ENCODE measurements around the gene NKX6-1.

DNA sequence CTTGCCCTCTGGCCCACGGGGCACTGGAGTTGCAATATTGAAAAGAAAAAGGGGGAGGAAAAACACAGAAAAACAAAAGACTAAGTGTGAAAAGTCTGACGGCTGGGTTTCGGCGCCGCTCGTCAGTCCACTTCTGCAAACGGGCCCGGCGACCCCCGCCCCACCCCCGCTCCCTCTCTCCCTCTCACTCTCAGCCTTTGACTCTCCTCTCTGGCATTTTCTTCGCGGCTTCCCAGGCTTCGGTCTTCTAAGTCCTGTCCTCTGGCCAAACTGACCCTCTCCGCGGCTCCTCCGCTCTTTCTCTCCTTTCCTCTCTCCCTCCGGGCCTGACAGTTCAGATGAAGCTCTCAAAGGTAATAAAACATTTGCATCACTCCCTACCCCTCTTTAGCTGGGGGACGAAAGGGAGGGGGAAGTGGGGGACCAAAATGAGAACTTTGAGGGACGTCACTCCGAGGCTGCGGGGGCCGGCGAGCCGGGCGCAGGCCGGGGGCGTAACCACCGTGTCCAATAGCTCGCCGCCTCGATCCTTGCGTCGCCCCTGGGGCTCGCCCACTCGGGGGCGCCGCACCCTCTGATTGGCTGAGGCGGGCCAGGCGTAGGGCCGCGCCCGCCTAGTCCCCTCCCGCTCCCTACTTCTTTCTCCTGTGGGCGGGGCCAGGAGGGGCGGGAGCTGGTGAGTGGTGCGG lies at the start of gene NKX6-1:
- TF ChIP-seq, protein P1, sequence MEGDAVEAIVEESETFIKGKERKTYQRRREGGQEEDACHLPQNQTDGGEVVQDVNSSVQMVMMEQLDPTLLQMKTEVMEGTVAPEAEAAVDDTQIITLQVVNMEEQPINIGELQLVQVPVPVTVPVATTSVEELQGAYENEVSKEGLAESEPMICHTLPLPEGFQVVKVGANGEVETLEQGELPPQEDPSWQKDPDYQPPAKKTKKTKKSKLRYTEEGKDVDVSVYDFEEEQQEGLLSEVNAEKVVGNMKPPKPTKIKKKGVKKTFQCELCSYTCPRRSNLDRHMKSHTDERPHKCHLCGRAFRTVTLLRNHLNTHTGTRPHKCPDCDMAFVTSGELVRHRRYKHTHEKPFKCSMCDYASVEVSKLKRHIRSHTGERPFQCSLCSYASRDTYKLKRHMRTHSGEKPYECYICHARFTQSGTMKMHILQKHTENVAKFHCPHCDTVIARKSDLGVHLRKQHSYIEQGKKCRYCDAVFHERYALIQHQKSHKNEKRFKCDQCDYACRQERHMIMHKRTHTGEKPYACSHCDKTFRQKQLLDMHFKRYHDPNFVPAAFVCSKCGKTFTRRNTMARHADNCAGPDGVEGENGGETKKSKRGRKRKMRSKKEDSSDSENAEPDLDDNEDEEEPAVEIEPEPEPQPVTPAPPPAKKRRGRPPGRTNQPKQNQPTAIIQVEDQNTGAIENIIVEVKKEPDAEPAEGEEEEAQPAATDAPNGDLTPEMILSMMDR (IDR thresholded peaks at IDR 0.05), result no peak
- TF ChIP-seq POLR2A (IDR thresholded peaks at IDR 0.05), result no peak
